Prostate gland (tissue), 2 donors: ENCODE measurements around the gene DVL1.

ENCODE experiments used
- CTCF ChIP-seq, 4 experiments: fragments of 200-600 bp in 2 of 4; fragments of 450-650 bp in 2 of 4; sonication (generic) in 2 of 4; IDR thresholded peaks; 1 replicate in 3 of 4; 2 replicates in 1 of 4; pipeline ENCODE4 v1.5.1; 2016 to 2019; ENCODE audit warnings: antibody characterized with exemption in 4 of 4, mild to moderate bottlenecking in 2 of 4, moderate library complexity in 2 of 4
- POLR2A ChIP-seq: fragments of 450-650 bp; IDR thresholded peaks from one replicate; pipeline ENCODE4 v1.6.1; 2016; ENCODE audit warnings: antibody characterized with exemption, mild to moderate bottlenecking
- POLR2AphosphoS5 ChIP-seq: sonication (generic); formaldehyde crosslinking; IDR thresholded peaks from one replicate; pipeline ENCODE4 v1.6.1; 2017; ENCODE audit warnings: antibody characterized with exemption

GRCh38 chr1:1330366-1331067 is 18.7 kb downstream of the DVL1 start:
- TF ChIP-seq CTCF (IDR thresholded peaks at IDR 0.05), result no peak
- no peak for TF ChIP-seq POLR2AphosphoS5
- TF ChIP-seq POLR2A, result no peak
